WI38 (cell line): ENCODE data around the gene LCN1.

Source experiments
- H3K4me3 ChIP-seq: 2 replicates; pipeline ENCODE4 v1.5.1; 2011; ENCODE audit warnings: low read depth, mild to moderate bottlenecking, control low read depth, low read length
- TF ChIP-seq, protein P1 (sequence below): IDR thresholded peaks from 2 replicates; pipeline ENCODE4 v1.5.1; 2012; ENCODE audit warnings: low read depth, mild to moderate bottlenecking, control low read depth, low read length

Gene LCN1

GRCh38 chr9:135514342-135515082 is 6.7 kb upstream of the LCN1 start:
- H3K4me3 ChIP-seq = no peak overlapping the region
- TF ChIP-seq, protein P1, sequence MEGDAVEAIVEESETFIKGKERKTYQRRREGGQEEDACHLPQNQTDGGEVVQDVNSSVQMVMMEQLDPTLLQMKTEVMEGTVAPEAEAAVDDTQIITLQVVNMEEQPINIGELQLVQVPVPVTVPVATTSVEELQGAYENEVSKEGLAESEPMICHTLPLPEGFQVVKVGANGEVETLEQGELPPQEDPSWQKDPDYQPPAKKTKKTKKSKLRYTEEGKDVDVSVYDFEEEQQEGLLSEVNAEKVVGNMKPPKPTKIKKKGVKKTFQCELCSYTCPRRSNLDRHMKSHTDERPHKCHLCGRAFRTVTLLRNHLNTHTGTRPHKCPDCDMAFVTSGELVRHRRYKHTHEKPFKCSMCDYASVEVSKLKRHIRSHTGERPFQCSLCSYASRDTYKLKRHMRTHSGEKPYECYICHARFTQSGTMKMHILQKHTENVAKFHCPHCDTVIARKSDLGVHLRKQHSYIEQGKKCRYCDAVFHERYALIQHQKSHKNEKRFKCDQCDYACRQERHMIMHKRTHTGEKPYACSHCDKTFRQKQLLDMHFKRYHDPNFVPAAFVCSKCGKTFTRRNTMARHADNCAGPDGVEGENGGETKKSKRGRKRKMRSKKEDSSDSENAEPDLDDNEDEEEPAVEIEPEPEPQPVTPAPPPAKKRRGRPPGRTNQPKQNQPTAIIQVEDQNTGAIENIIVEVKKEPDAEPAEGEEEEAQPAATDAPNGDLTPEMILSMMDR = no peak

- TF ChIP-seq, protein P1 = no peak
- no peak overlapping the region for H3K4me3 ChIP-seq
Measured at GRCh38 chr9:135515083-135515951, 5.9 kb upstream of the LCN1 start.

GRCh38 chr9:135516132-135516860 is 4.9 kb upstream of the LCN1 start:
- TF ChIP-seq, protein P1 = no peak
- H3K4me3 ChIP-seq = no peak overlapping the region

DNA sequence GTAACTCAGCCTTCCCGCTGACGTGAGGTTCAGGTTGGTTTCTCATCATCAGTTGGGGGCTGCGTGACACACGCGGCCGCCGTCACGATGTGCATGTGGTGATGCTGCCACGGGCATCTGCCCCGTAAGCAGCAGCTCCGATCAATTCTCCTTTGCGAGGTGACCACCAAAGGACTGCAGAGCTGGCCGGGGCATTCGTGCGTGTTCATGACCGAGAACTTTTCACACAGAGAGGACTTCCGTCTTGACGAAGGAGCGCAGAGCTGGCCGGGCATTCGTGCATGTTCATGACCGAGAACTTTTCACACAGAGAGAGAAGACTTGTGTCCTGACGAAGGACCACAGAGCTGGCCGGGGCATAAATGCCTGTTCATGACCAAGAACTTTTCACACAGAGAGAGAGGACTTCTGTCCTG is 3.8 kb upstream of the LCN1 start:
- TF ChIP-seq, protein P1 = no peak
- no peak overlapping the region for H3K4me3 ChIP-seq

DNA sequence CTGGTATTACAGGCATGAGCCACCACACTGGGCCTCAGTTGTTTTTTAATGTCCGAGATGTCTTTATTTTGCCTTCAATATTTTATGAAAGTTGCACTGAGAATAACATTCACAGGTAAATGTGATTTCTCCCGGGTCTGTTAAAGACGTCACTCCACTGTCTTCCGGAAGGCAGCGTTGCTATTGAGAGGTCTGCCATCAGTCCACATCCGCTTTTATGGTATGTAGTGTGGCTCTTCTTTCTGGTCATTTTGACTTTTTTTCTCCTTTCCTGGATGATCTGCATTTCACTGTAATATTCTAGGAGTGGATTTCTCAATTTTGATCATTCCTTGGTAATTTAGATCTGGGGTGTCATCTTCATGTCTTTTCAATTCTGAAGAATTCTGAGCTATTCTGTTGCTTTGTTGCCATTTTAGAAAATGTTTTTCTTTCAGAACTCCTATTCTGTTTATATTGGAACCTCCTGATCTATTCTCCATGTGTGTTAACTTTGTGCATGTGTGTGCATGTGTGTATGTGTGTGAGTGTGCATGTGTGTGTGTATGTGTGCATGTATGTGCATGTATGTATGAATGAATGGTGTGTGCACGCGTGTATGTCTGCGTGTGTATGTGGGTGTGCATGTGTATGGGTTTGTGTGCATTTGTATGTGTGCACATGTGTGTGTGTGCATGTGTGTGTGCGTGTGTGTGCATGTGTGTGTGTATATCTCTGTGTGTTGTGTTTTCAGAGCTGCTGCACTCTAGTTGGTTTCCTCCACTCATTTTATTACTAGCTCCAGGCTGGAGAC is 1.9 kb upstream of the LCN1 start:
- H3K4me3 ChIP-seq = no peak overlapping the region

GRCh38 chr9:135521608-135522095 is 412 bp downstream of the LCN1 start:
- no peak overlapping the region for H3K4me3 ChIP-seq
- TF ChIP-seq, protein P1 = no peak

More for the DNA sequence above, 1.9 kb upstream of the LCN1 start:
- TF ChIP-seq, protein P1 = no peak
